HG03354 (cell line): ENCODE data around the gene CARD19.
A peak's percentile ranks its signal among the peaks of the same experiment; 100 is the strongest.
"Not testable (repeated sequence)": the region's sequence is repeated elsewhere in the genome, so short reads cannot be mapped to it uniquely, and the experiment has no call there.

Experiments
- ATAC-seq: cut with Tn5 transposase; IDR thresholded peaks from one replicate; pipeline ENCODE4 v1.9.1; 2021; ENCODE audit warnings: mild to moderate bottlenecking; ENCODE audit not compliant: unreplicated experiment, poor library complexity, severe bottlenecking

Gene CARD19

GRCh38 chr9:93117521-93117920, 21.5 kb downstream of the CARD19 start:
- not testable (repeated sequence) for ATAC-seq

GRCh38 chr9:93117924-93118862, 22.2 kb downstream of the CARD19 start:
- no peak for ATAC-seq

GRCh38 chr9:93118863-93119702, 23.1 kb downstream of the CARD19 start:
- ATAC-seq, result no peak

- ATAC-seq, result no peak
These were observed 23.6 kb downstream of the CARD19 start for GRCh38 chr9:93119703-93119952.

- peak; percentile 95 for ATAC-seq
These were observed 24.2 kb downstream of the CARD19 start for GRCh38 chr9:93119953-93120845.

GRCh38 chr9:93120846-93121315, 24.9 kb downstream of the CARD19 start:
- no peak for ATAC-seq

GRCh38 chr9:93121316-93122241, 25.6 kb downstream of the CARD19 start:
- no peak for ATAC-seq

- ATAC-seq, result no peak
These were observed 26.8 kb downstream of the CARD19 start for GRCh38 chr9:93122721-93123221.

GRCh38 chr9:93123561-93124283, 27.7 kb downstream of the CARD19 start:
- ATAC-seq, result no peak

- no peak for ATAC-seq
These were observed 28.8 kb downstream of the CARD19 start for GRCh38 chr9:93124793-93125192.

GRCh38 chr9:93125331-93125894, 29.4 kb downstream of the CARD19 start:
- no peak for ATAC-seq

- no peak for ATAC-seq
These were observed 30.2 kb downstream of the CARD19 start for GRCh38 chr9:93126151-93126781.

GRCh38 chr9:93126825-93127368, 30.9 kb downstream of the CARD19 start:
- no peak for ATAC-seq

- ATAC-seq, result no peak
These were observed 31.4 kb downstream of the CARD19 start for GRCh38 chr9:93127395-93127911.

GRCh38 chr9:93128011-93128714, 32.1 kb downstream of the CARD19 start:
- no peak for ATAC-seq

- ATAC-seq, result no peak
These were observed 32.8 kb downstream of the CARD19 start for GRCh38 chr9:93128715-93129224.
